ENCODE results near the gene CLEC6A.

DNA sequence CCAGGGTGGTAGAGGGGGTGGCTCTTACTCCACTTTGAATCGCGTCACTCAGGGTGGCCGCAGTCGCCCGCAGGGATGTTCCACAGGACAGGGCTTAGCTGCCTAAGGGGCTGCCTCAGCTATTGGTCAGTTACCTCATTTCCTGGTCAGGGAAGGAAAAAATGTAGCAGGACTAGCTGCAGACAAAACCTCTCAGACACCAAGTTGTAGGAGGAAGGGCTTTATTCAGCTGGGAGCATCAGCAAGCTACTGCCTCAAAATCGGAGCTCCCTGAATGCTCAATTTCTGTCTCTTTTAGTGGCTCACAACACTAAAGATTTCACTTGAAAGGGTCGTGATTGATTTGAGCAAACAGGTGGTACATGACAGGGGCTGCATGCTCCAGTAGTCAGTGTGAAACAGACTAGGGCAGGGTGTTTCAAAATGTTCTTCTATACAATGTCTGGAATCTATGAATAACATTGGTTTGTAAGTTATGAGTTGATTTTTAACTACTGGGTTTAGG is 6.4 kb upstream of the CLEC6A start:
- no peak for TF ChIP-seq EZH2 (IDR thresholded peaks at IDR 0.05; ENCODE audit: low read length, unreplicated experiment)
- TF ChIP-seq, protein P1, sequence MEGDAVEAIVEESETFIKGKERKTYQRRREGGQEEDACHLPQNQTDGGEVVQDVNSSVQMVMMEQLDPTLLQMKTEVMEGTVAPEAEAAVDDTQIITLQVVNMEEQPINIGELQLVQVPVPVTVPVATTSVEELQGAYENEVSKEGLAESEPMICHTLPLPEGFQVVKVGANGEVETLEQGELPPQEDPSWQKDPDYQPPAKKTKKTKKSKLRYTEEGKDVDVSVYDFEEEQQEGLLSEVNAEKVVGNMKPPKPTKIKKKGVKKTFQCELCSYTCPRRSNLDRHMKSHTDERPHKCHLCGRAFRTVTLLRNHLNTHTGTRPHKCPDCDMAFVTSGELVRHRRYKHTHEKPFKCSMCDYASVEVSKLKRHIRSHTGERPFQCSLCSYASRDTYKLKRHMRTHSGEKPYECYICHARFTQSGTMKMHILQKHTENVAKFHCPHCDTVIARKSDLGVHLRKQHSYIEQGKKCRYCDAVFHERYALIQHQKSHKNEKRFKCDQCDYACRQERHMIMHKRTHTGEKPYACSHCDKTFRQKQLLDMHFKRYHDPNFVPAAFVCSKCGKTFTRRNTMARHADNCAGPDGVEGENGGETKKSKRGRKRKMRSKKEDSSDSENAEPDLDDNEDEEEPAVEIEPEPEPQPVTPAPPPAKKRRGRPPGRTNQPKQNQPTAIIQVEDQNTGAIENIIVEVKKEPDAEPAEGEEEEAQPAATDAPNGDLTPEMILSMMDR (conservative IDR thresholded peaks at IDR 0.05; ENCODE audit: low read depth, low read length): no peak
- TF ChIP-seq EZH2phosphoT487 (IDR thresholded peaks at IDR 0.05; ENCODE audit: borderline replicate concordance, low read length): no peak

Measured in PC-3 (cell line).